Aorta (tissue), 5 donors: ENCODE data around the gene TMPRSS2. TPM values are rescaled to one million over a fixed set of nuclear protein-coding genes. Genes with fewer than 3 reads are reported as not detected.

Source experiments
- ATAC-seq: fragments of 200-7000 bp; cut with Tn5 transposase; one replicate; pipeline ENCODE4 v1.9.1; 2022; ENCODE audit warnings: moderate library complexity; ENCODE audit not compliant: low FRiP score
- DNase-seq, 2 donors: peaks; one replicate each; pipeline ENCODE4 v3.0.0-alpha.2; 2020
- H3K27ac ChIP-seq, 2 donors: one replicate each; pipeline ENCODE4 v1.5.1; 2013; ENCODE audit warnings: low read length in 2 of 2, mild to moderate bottlenecking in 2 of 2, moderate library complexity in 2 of 2, control low read depth in 1 of 2, inconsistent platforms in 1 of 2, low read depth in 1 of 2
- H3K27me3 ChIP-seq, 2 donors: one replicate each; pipeline ENCODE4 v1.6.1; 2013; ENCODE audit warnings: control low read depth in 1 of 2, low read length in 1 of 2, mild to moderate bottlenecking in 1 of 2, moderate library complexity in 1 of 2; ENCODE audit not compliant: insufficient read depth in 2 of 2, control insufficient read depth in 1 of 2
- H3K36me3 ChIP-seq, 2 donors: one replicate each; pipeline ENCODE4 v1.6.1; 2013; ENCODE audit warnings: control low read depth in 1 of 2, low read length in 1 of 2, mild to moderate bottlenecking in 1 of 2; ENCODE audit not compliant: insufficient read depth in 2 of 2, control insufficient read depth in 1 of 2
- H3K4me1 ChIP-seq, 2 donors: one replicate each; pipeline ENCODE4 v1.6.1; 2013; ENCODE audit warnings: low read length in 2 of 2, control low read depth in 1 of 2, mild to moderate bottlenecking in 1 of 2, moderate library complexity in 1 of 2; ENCODE audit not compliant: insufficient read depth in 2 of 2, control insufficient read depth in 1 of 2
- H3K4me3 ChIP-seq, 2 donors: one replicate each; pipeline ENCODE4 v1.5.1; 2013; ENCODE audit warnings: low read length in 2 of 2, control low read depth in 1 of 2, mild to moderate bottlenecking in 1 of 2
- H3K9me3 ChIP-seq: one replicate; pipeline ENCODE4 v1.6.1; 2013; ENCODE audit warnings: mild to moderate bottlenecking, low read length; ENCODE audit not compliant: control insufficient read depth
- WGBS, 2 donors: extraction: QIAGEN DNeasy Blood & Tissue Kit; methylation state at CpG; one replicate each; pipeline ENCODE4 v1.1.7; 2013; 5-methylcytosine and 5-hydroxymethylcytosine counted together
- intact Hi-C, 2 donors: fragments of 100-400 bp; cut with DNase I; formaldehyde crosslinking; loops; one replicate each; pipeline versions ENCODE4 v1.14.2 to v1.15.0; 2022
- polyA plus RNA-seq, 2 donors: library from polyadenylated mRNA; stranded (reverse); fragments of 200-250 nt; gene quantifications; one replicate each; pipeline ENCODE4 v1.2.3, GENCODE V29; 2013
- total RNA-seq, 2 donors: library from RNA; stranded (reverse); fragmentation: NEBNext Ultra II Directional; extraction: Animal tissue kit (Norgen Biotek cat#: 25700); gene quantifications; one replicate each; pipeline ENCODE4 v1.2.1, GENCODE V29; 2021
- donor health status: healthy with polysubstance abuse.
- donor health status: Bipolar disorder and iron deficiency.
- donor health status: DM: no; HTN: no; CAD: no.
- donor health status: DM: no; HTN: no; CAD: no.
- donor health status: DM: yes; HTN: yes; CAD: no.

The TMPRSS2 gene
- total and polyA plus RNA-seq, 4 donors, result 0.10 to 10.4 TPM; not detected in 2

GRCh38 chr21:41519806-41520559 is 12.0 kb upstream of the TMPRSS2 start:
- WGBS, 2 donors, result 82 to 85% methylated on average over 9 of the region's 9 CpGs

GRCh38 chr21:41518757-41519156 is 10.8 kb upstream of the TMPRSS2 start:
- 91 to 94% methylated on average over 4 of the region's 4 CpGs for WGBS, 2 donors
- ATAC-seq, result no peak

More at GRCh38 chr21:41519806-41520559, 12.0 kb upstream of the TMPRSS2 start:
- Histone ChIP-seq H3K36me3 (no peaks in the 10 kb centered on the region), H3K4me1 (no peaks in the 10 kb centered on the region), H3K27ac (no peak overlapping the region), H3K27me3 (no peaks in the 10 kb centered on the region), H3K9me3 (peaks cover 2% of the 10 kb centered on the region), H3K4me3 (no peak overlapping the region)
- ATAC-seq (no peak), DNase-seq (no peak)
- intact Hi-C loops, result no loop called here

GRCh38 chr21:41511858-41512257 is 3.9 kb upstream of the TMPRSS2 start:
- DNase-seq (no peak), ATAC-seq (no peak)
- 44 to 51% methylated on average over 7 of the region's 7 CpGs for WGBS, 2 donors
- Histone ChIP-seq H3K27ac (no peak overlapping the region), H3K4me1 (no peaks in the 10 kb centered on the region), H3K36me3 (no peaks in the 10 kb centered on the region), H3K4me3 (no peak overlapping the region), H3K27me3 (no peaks in the 10 kb centered on the region), H3K9me3 (peaks cover 3% of the 10 kb centered on the region)
- intact Hi-C loops, result no loop called here

More at GRCh38 chr21:41518757-41519156, 10.8 kb upstream of the TMPRSS2 start:
- H3K27me3 ChIP-seq, result no peaks in the 10 kb centered on the region
- no peak for DNase-seq
- no peak overlapping the region for H3K4me3 ChIP-seq
- no peak overlapping the region for H3K27ac ChIP-seq
- intact Hi-C loops, result no loop called here
- H3K4me1 ChIP-seq, result no peaks in the 10 kb centered on the region
- H3K36me3 ChIP-seq, result no peaks in the 10 kb centered on the region
- H3K9me3 ChIP-seq, result peaks cover 4% of the 10 kb centered on the region

GRCh38 chr21:41510500-41510899 is 2.5 kb upstream of the TMPRSS2 start:
- H3K27me3 ChIP-seq, result no peaks in the 10 kb centered on the region
- no peaks in the 10 kb centered on the region for H3K36me3 ChIP-seq
- H3K27ac ChIP-seq, result no peak overlapping the region
- 46 to 48% methylated on average over 2 of the region's 2 CpGs for WGBS, 2 donors
- peaks cover 3% of the 10 kb centered on the region for H3K9me3 ChIP-seq
- H3K4me1 ChIP-seq, result no peaks in the 10 kb centered on the region
- no peak for DNase-seq
- ATAC-seq, result no peak
- H3K4me3 ChIP-seq, result no peak overlapping the region
- intact Hi-C loops, result no loop called here

- Histone ChIP-seq H3K9me3 (peaks cover 1% of the 10 kb centered on the region), H3K36me3 (no peaks in the 10 kb centered on the region), H3K4me1 (no peaks in the 10 kb centered on the region), H3K27me3 (no peaks in the 10 kb centered on the region), H3K4me3 (no peak overlapping the region), H3K27ac (no peak overlapping the region)
- WGBS, 2 donors, result 65 to 67% methylated on average over 3 of the region's 3 CpGs
- ATAC-seq (no peak), DNase-seq (no peak)
- intact Hi-C loops, result no loop called here
Observed at GRCh38 chr21:41509733-41510132, 1.8 kb upstream of the TMPRSS2 start.

- ATAC-seq (no peak), DNase-seq (no peak)
- Histone ChIP-seq H3K4me1 (no peaks in the 10 kb centered on the region), H3K4me3 (no peak overlapping the region), H3K27ac (no peak overlapping the region), H3K27me3 (no peaks in the 10 kb centered on the region), H3K9me3 (no peaks in the 10 kb centered on the region), H3K36me3 (no peaks in the 10 kb centered on the region)
- intact Hi-C loops, result no loop called here
- WGBS, 2 donors, result 60 to 64% methylated on average over 7 of the region's 7 CpGs
Observed at GRCh38 chr21:41509145-41509496, 1.2 kb upstream of the TMPRSS2 start.

- ATAC-seq, result no peak
- no peaks in the 10 kb centered on the region for H3K4me1 ChIP-seq
- intact Hi-C loops, result no loop called here
- H3K27me3 ChIP-seq, result no peaks in the 10 kb centered on the region
- H3K4me3 ChIP-seq, result no peak overlapping the region
- H3K27ac ChIP-seq, result no peak overlapping the region
- H3K9me3 ChIP-seq, result no peaks in the 10 kb centered on the region
- H3K36me3 ChIP-seq, result no peaks in the 10 kb centered on the region
- no peak for DNase-seq
- 8 to 12% methylated on average over 27 to 28 of the region's 28 CpGs for WGBS, 2 donors
Observed at GRCh38 chr21:41508415-41509144, 622 bp upstream of the TMPRSS2 start.

GRCh38 chr21:41506611-41507520 is 1.1 kb downstream of the TMPRSS2 start:
- 5 to 6% methylated on average over 58 to 64 of the region's 64 CpGs for WGBS, 2 donors
- intact Hi-C loops, result no loop called here
- H3K27me3 ChIP-seq, result no peaks in the 10 kb centered on the region

More at GRCh38 chr21:41506611-41507520, 1.1 kb downstream of the TMPRSS2 start:
- no peaks in the 10 kb centered on the region for H3K36me3 ChIP-seq
- H3K9me3 ChIP-seq, result no peaks in the 10 kb centered on the region
- ATAC-seq (no peak), DNase-seq (no peak)
- H3K4me3 ChIP-seq, result no peak overlapping the region
- no peaks in the 10 kb centered on the region for H3K4me1 ChIP-seq
- H3K27ac ChIP-seq, result no peak overlapping the region
